Tibial nerve (tissue), 3 donors: ENCODE results near the gene CYB561A3.

Experiments used
- CTCF ChIP-seq, 5 experiments: fragments of 200-600 bp in 3 of 5; fragments of 450-650 bp in 2 of 5; sonication (generic) in 3 of 5; IDR thresholded peaks; one replicate each; pipeline ENCODE4 v1.5.1; 2016 to 2019; ENCODE audit warnings: antibody characterized with exemption in 5 of 5, mild to moderate bottlenecking in 3 of 5, moderate library complexity in 2 of 5
- POLR2A ChIP-seq, 2 donors: fragments of 450-650 bp; IDR thresholded peaks; one replicate each; pipeline ENCODE4 v1.6.1; 2017; ENCODE audit warnings: antibody characterized with exemption in 2 of 2, mild to moderate bottlenecking in 2 of 2, moderate library complexity in 2 of 2

GRCh38 chr11:61357233-61357893 lies 4.3 kb downstream of the CYB561A3 start:
- TF ChIP-seq CTCF (IDR thresholded peaks at IDR 0.05) = no peak
- TF ChIP-seq POLR2A (IDR thresholded peaks at IDR 0.05) = no peak
